Activated CD4-positive, alpha-beta T cell treated with anti-CD3 and anti-CD28 coated beads, Interleukin-2, amount 50 U/mL, for 24 hours (primary cell): Measurements from ENCODE around the gene PUSL1.

Experiments
- DNase-seq, 2 donors: peaks; one replicate each; pipeline ENCODE4 v3.0.0-alpha.2; 2020; ENCODE audit warnings: low read depth in 1 of 2, low spot score in 1 of 2

PUSL1 gene

GRCh38 chr1:1324084-1324523, 15.7 kb downstream of the PUSL1 start:
- no peak for DNase-seq

- DNase-seq, result peak; percentile 91 to 94
These were observed 16.3 kb downstream of the PUSL1 start, which contains the start of the genes CPTP and INTS11 for GRCh38 chr1:1324524-1325287. TSS of gene CPTP (plus strand) at chr1:1324802. CDS start at chr1:1326911, 2,109 bp downstream. TSS of gene INTS11 (minus strand) at chr1:1324660. CDS start at chr1:1324608, 52 bp downstream.

- no peak for DNase-seq
These were observed 17.1 kb downstream of the PUSL1 start for GRCh38 chr1:1325288-1326074.

GRCh38 chr1:1326075-1326605, 17.7 kb downstream of the PUSL1 start:
- no peak for DNase-seq

DNA sequence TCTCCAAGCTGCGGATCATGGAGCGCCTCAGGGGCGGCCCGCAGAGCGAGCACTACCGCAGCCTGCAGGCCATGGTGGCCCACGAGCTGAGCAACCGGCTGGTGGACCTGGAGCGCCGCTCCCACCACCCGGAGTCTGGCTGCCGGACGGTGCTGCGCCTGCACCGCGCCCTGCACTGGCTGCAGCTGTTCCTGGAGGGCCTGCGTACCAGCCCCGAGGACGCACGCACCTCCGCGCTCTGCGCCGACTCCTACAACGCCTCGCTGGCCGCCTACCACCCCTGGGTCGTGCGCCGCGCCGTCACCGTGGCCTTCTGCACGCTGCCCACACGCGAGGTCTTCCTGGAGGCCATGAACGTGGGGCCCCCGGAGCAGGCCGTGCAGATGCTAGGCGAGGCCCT, 18.9 kb downstream of the PUSL1 start:
- no peak for DNase-seq

DNA sequence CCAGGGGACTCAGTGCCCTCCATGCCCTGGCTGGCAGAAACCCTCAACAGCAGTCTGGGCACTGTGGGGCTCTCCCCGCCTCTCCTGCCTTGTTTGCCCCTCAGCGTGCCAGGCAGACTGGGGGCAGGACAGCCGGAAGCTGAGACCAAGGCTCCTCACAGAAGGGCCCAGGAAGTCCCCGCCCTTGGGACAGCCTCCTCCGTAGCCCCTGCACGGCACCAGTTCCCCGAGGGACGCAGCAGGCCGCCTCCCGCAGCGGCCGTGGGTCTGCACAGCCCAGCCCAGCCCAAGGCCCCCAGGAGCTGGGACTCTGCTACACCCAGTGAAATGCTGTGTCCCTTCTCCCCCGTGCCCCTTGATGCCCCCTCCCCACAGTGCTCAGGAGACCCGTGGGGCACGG, 19.9 kb downstream of the PUSL1 start:
- DNase-seq, result no peak

- DNase-seq, result no peak
These were observed 21.2 kb downstream of the PUSL1 start for GRCh38 chr1:1329304-1330210.

- no peak for DNase-seq
These were observed 22.1 kb downstream of the PUSL1 start for GRCh38 chr1:1330366-1331067.

DNA sequence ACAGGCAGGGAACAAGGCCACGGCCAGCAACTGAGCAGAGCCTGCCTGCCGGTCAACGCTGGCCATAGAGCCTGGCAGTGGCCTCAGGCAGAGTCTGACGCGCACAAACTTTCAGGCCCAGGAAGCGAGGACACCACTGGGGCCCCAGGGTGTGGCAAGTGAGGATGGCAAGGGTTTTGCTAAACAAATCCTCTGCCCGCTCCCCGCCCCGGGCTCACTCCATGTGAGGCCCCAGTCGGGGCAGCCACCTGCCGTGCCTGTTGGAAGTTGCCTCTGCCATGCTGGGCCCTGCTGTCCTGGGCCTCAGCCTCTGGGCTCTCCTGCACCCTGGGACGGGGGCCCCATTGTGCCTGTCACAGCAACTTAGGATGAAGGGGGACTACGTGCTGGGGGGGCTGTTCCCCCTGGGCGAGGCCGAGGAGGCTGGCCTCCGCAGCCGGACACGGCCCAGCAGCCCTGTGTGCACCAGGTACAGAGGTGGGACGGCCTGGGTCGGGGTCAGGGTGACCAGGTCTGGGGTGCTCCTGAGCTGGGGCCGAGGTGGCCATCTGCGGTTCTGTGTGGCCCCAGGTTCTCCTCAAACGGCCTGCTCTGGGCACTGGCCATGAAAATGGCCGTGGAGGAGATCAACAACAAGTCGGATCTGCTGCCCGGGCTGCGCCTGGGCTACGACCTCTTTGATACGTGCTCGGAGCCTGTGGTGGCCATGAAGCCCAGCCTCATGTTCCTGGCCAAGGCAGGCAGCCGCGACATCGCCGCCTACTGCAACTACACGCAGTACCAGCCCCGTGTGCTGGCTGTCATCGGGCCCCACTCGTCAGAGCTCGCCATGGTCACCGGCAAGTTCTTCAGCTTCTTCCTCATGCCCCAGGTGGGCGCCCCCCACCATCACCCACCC, 22.9 kb downstream of the PUSL1 start, which contains the start of gene TAS1R3:
Gene TAS1R3 (plus strand): TSS at position 213 of the 898 bp plus-strand sequence. CDS start 66 bp downstream, at position 279.
- DNase-seq, result no peak

DNA sequence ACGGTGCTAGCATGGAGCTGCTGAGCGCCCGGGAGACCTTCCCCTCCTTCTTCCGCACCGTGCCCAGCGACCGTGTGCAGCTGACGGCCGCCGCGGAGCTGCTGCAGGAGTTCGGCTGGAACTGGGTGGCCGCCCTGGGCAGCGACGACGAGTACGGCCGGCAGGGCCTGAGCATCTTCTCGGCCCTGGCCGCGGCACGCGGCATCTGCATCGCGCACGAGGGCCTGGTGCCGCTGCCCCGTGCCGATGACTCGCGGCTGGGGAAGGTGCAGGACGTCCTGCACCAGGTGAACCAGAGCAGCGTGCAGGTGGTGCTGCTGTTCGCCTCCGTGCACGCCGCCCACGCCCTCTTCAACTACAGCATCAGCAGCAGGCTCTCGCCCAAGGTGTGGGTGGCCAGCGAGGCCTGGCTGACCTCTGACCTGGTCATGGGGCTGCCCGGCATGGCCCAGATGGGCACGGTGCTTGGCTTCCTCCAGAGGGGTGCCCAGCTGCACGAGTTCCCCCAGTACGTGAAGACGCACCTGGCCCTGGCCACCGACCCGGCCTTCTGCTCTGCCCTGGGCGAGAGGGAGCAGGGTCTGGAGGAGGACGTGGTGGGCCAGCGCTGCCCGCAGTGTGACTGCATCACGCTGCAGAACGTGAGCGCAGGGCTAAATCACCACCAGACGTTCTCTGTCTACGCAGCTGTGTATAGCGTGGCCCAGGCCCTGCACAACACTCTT, 23.8 kb downstream of the PUSL1 start:
- DNase-seq, result no peak

- no peak for DNase-seq
These were observed 24.5 kb downstream of the PUSL1 start for GRCh38 chr1:1332774-1333480.

DNA sequence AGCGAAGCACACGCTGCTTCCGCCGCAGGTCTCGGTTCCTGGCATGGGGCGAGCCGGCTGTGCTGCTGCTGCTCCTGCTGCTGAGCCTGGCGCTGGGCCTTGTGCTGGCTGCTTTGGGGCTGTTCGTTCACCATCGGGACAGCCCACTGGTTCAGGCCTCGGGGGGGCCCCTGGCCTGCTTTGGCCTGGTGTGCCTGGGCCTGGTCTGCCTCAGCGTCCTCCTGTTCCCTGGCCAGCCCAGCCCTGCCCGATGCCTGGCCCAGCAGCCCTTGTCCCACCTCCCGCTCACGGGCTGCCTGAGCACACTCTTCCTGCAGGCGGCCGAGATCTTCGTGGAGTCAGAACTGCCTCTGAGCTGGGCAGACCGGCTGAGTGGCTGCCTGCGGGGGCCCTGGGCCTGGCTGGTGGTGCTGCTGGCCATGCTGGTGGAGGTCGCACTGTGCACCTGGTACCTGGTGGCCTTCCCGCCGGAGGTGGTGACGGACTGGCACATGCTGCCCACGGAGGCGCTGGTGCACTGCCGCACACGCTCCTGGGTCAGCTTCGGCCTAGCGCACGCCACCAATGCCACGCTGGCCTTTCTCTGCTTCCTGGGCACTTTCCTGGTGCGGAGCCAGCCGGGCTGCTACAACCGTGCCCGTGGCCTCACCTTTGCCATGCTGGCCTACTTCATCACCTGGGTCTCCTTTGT, 25.3 kb downstream of the PUSL1 start:
- DNase-seq, result no peak

DNA sequence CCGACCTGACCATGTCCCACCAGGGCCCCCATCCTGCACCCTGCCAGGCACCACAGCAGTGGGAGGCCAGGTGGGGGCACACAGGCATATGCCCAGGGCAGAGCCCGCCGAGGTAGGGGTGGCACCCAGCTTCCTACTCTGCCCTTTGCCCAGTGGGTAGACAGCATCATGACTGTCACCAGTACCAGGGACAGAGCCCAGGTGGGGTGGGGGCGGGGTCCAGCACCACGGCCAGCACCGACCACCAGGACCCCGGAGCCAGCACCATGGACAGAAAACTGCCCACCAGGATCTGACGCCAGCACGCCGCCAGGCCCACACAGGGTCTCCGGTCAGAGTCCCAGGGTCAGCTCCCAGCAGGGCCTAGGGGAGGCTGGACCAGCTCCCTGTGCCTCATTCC, 26.4 kb downstream of the PUSL1 start:
- no peak for DNase-seq

DNA sequence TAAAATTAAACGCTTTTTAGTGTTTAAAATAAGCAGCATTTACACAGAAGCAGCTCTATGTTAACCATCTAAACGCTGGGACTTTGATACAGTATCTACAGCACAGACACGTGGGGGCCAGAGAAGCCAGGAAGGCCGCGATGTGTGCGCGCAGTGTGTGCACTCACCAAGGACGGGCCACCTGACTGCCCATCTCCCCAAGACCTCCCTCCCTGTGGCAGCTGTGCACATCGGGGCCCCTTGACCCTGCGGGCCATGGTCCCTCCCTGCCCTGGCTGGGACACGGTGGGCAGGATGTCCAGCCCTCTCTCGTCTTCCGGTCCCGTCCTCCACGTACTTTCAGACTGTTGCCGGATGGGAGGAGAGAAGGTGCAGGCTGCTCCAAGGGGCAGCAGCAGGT, 26.9 kb downstream of the PUSL1 start:
- no peak for DNase-seq

- DNase-seq, result no peak
These were observed 27.4 kb downstream of the PUSL1 start for GRCh38 chr1:1335792-1336248.

DNA sequence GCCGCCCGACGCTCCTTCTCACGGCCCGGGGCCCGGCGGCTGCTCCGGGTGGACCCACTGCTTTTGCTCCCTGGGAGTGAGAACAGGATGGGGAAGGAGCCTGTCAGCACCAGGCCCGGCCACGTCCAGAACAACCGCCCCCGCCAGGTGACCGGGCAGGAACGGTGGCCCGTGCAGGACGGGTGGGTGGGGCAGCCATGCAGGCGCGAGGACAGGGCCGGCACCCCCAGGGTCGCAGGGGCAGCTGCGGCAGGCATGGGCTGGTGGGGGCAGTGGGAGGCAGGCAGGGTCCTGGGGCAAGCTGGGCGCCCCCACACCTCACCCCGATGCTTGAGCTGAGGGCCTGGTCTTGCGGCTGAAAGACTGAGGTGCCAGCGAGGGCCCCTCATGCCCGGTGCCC, 28.0 kb downstream of the PUSL1 start:
- DNase-seq, result no peak
